GM12878 (cell line): ENCODE results near the gene SELENOO. TPM values are rescaled to one million over a fixed set of nuclear protein-coding genes. Genes with fewer than 3 reads are reported as not detected.

Source experiments
- ATAC-seq: fragments of 200-7000 bp; cut with Tn5 transposase; 3 replicates; pipeline ENCODE4 v1.9.1; 2020; ENCODE audit warnings: mild to moderate bottlenecking, moderate library complexity
- BruUV-seq: library from RNA; stranded (reverse); fragments of 400-500 nt; replicated peaks from 2 replicates; lab custom pipeline; 2021; lab: Mats Ljungman, UMichigan
- CTCF ChIA-PET: fragments of 300-600 bp; sonication (Branson Sonifier 250); formaldehyde crosslinking; extraction: SDS; loops from one replicate; lab custom pipeline; 2021; ENCODE audit warnings: inconsistent platforms; lab: Yijun Ruan, JAX
- POLR2A ChIA-PET: fragments of 350-600 bp; formaldehyde crosslinking; extraction: SDS; loops from one replicate; lab custom pipeline; 2021; ENCODE audit warnings: inconsistent platforms; lab: Charles Lee
- RAD21 ChIA-PET: fragments of 300-600 bp; sonication (Branson Sonifier 250); formaldehyde crosslinking; loops from one replicate; lab custom pipeline; 2023; ENCODE audit warnings: antibody characterized with exemption; ENCODE audit not compliant: unreplicated experiment; lab: Charles Lee
- SMC1A ChIA-PET: fragments of 300-600 bp; sonication (Branson Sonifier 250); formaldehyde crosslinking; loops from one replicate; lab custom pipeline; 2023; ENCODE audit not compliant: unreplicated experiment, uncharacterized antibody; lab: Charles Lee
- DNase-seq: peaks from one replicate; pipeline ENCODE4 v3.0.0-alpha.2; 2011; ENCODE audit warnings: low read depth, low spot score
- FAIRE-seq: peaks from 3 replicates; lab custom pipeline; 2011; peaks lifted over from hg19 to GRCh38; lab: Jason Lieb, UNC
- H2AFZ ChIP-seq: 2 replicates; pipeline ENCODE4 v1.6.0; 2011; ENCODE audit warnings: low read depth, low read length, control low read depth; ENCODE audit not compliant: control insufficient read depth
- H3K27ac ChIP-seq: 2 replicates; pipeline ENCODE4 v1.5.1; 2011; ENCODE audit warnings: control low read depth; ENCODE audit not compliant: control insufficient read depth, insufficient read depth
- H3K27me3 ChIP-seq, 2 experiments: replicated peaks in 1 of 2; 2 replicates each; pipeline versions ENCODE4 v1.6.0 to v1.6.1; 2011; ENCODE audit warnings: low read length in 1 of 2; ENCODE audit not compliant: control insufficient read depth in 2 of 2, insufficient read depth in 2 of 2
- H3K36me3 ChIP-seq, 2 experiments: 2 replicates each; pipeline ENCODE4 v1.5.1; 2011; ENCODE audit warnings: low read length in 1 of 2; ENCODE audit not compliant: control insufficient read depth in 2 of 2, insufficient read depth in 2 of 2
- H3K4me1 ChIP-seq: 2 replicates; pipeline ENCODE4 v1.6.1; 2011; ENCODE audit warnings: mild to moderate bottlenecking, low read length, moderate library complexity, mixed read lengths; ENCODE audit not compliant: control insufficient read depth, insufficient read depth
- H3K4me2 ChIP-seq: 2 replicates; pipeline ENCODE4 v1.6.0; 2011; ENCODE audit warnings: control low read depth; ENCODE audit not compliant: control insufficient read depth, insufficient read depth
- H3K4me3 ChIP-seq: fragments of 200-600 bp; sonication (generic); 2 replicates; pipeline ENCODE4 v1.5.1; 2016
- H3K79me2 ChIP-seq: 2 replicates; pipeline ENCODE4 v1.6.0; 2011; ENCODE audit warnings: low read length; ENCODE audit not compliant: control insufficient read depth, insufficient read depth
- H3K9ac ChIP-seq: 2 replicates; pipeline ENCODE4 v1.8.0; 2011; ENCODE audit warnings: low read length, control low read depth, mixed read lengths; ENCODE audit not compliant: control insufficient read depth, insufficient read depth
- H3K9me3 ChIP-seq: replicated peaks from 3 replicates; pipeline ENCODE4 v1.5.1; 2011; ENCODE audit warnings: mild to moderate bottlenecking, low read length; ENCODE audit not compliant: control insufficient read depth, insufficient read depth
- H4K20me1 ChIP-seq: 2 replicates; pipeline ENCODE4 v1.6.0; 2011; ENCODE audit not compliant: control insufficient read depth, insufficient read depth
- E4F1 ChIP-seq: fragments of 450-650 bp; IDR thresholded peaks from 2 replicates; pipeline ENCODE4 v1.6.1; 2018; ENCODE audit warnings: borderline replicate concordance, mild to moderate bottlenecking; ENCODE audit not compliant: partially characterized antibody
- EED ChIP-seq: sonication (generic); IDR thresholded peaks from 2 replicates; pipeline ENCODE4 v1.6.1; 2016; ENCODE audit warnings: antibody characterized with exemption, low read depth
- ELK1 ChIP-seq: IDR thresholded peaks from 2 replicates; pipeline ENCODE4 v1.6.1; 2012; ENCODE audit warnings: low read depth, low read length, improper control_type of control experiment
- USF2 ChIP-seq: IDR thresholded peaks from 2 replicates; pipeline ENCODE4 v1.6.1; 2011; ENCODE audit warnings: low read depth, low read length, improper control_type of control experiment, borderline replicate concordance
- WGBS: methylation state at CpG from one replicate; pipeline ENCODE4 v1.1.6; 2016; ENCODE audit warnings: low lambda C conversion rate; ENCODE audit not compliant: insufficient replicate concordance, insufficient coverage; ENCODE audit errors: missing lambda C conversion rate; 5-methylcytosine and 5-hydroxymethylcytosine counted together
- in situ Hi-C: fragments of 300-500 bp; cut with MboI; formaldehyde crosslinking; loops from 9 replicates; pipeline ENCODE4 v1.14.3; 2018; ENCODE audit warnings: mixed read lengths
- intact Hi-C: fragments of 100-400 bp; cut with micrococcal nuclease; formaldehyde crosslinking; loops from one replicate; pipeline ENCODE4 v1.14.2; 2022; ENCODE audit not compliant: unreplicated experiment
- polyA plus RNA-seq, 11 experiments: library from polyadenylated mRNA; depleted of rRNA in 4 of 11; unstranded in 6 of 11; stranded (reverse) in 5 of 11; fragments of >200 nt; fragmentation: Nextera tagmentation in 4 of 11; fragmentation: Illumina TruSeq in 1 of 11; extraction: Ambion mirVana in 4 of 11; extraction: Trizol in 1 of 11; gene quantifications; 1 replicate in 1 of 11; 2 replicates in 10 of 11; pipeline versions ENCODE4 v1.2.1 to v1.2.3, GENCODE V29; 2011 to 2016; ENCODE audit warnings: inconsistent platforms in 2 of 11, missing spikeins in 2 of 11, low read depth in 1 of 11
- total RNA-seq, 4 experiments: library from RNA; depleted of rRNA in 3 of 4; stranded (reverse); fragments of >200 nt in 3 of 4; fragmentation: Illumina TruSeq in 1 of 4; extraction: Trizol in 1 of 4; gene quantifications; 2 replicates each; pipeline versions ENCODE4 v1.2.1 to v1.2.3, GENCODE V29; 2013 to 2021

Gene SELENOO
- total and polyA plus RNA-seq, 10 of the 15 experiments (the other 5 are each of a cell fraction or from before 2014, with no cell fraction given), result 0.42 to 23.3 (median 3.3) TPM

- RAD21 ChIA-PET, result no interaction called here
- SMC1A ChIA-PET, result no interaction called here
- in situ Hi-C loops, result no loop called here
- ATAC-seq, result no peak
- no peak for DNase-seq
- H3K79me2 ChIP-seq, result peaks cover 34% of the 10 kb centered on the region
- H3K4me1 ChIP-seq, result peaks cover 25% of the 10 kb centered on the region
- H3K9me3 ChIP-seq, result no peaks in the 10 kb centered on the region
- no peak for FAIRE-seq
- H4K20me1 ChIP-seq, result no peaks in the 10 kb centered on the region
- intact Hi-C loops, result no loop called here
- TF ChIP-seq E4F1, result no peak
- no peak for TF ChIP-seq ELK1
- no peak for TF ChIP-seq EED
- TF ChIP-seq USF2, result no peak
- POLR2A ChIA-PET, result no interaction called here
- no peak overlapping the region for H2AFZ ChIP-seq
- CTCF ChIA-PET, result no interaction called here
- H3K4me2 ChIP-seq, result peak overlapping the region; percentile 100
- no peak overlapping the region for H3K27ac ChIP-seq
- 57% methylated on average over 30 of the region's 32 CpGs for WGBS
- no peaks in the 10 kb centered on the region for H3K27me3 ChIP-seq
- BruUV-seq, result no TSS peak
- peak overlapping the region; percentile 84; the same call in 1 of the 2 replicates for H3K4me3 ChIP-seq
- H3K36me3 ChIP-seq, result peaks cover 0 to 2% of the 10 kb centered on the region in 2 experiments; a peak in 2 of 4 replicates
- H3K9ac ChIP-seq, result peak overlapping the region; percentile 89; the same call in 1 of the 2 replicates
These were observed 16.6 kb upstream of the SELENOO start for GRCh38 chr22:50184004-50184901.
